NCI-H526 (cell line): ENCODE measurements around the gene DLGAP5.
A peak's percentile ranks its signal among the peaks of the same experiment; 100 is the strongest.

Source experiments
- DNase-seq, 2 experiments: peaks; one replicate each; lab custom pipeline; 2025; lab: John Stamatoyannopoulos, UW

The DLGAP5 gene

DNA sequence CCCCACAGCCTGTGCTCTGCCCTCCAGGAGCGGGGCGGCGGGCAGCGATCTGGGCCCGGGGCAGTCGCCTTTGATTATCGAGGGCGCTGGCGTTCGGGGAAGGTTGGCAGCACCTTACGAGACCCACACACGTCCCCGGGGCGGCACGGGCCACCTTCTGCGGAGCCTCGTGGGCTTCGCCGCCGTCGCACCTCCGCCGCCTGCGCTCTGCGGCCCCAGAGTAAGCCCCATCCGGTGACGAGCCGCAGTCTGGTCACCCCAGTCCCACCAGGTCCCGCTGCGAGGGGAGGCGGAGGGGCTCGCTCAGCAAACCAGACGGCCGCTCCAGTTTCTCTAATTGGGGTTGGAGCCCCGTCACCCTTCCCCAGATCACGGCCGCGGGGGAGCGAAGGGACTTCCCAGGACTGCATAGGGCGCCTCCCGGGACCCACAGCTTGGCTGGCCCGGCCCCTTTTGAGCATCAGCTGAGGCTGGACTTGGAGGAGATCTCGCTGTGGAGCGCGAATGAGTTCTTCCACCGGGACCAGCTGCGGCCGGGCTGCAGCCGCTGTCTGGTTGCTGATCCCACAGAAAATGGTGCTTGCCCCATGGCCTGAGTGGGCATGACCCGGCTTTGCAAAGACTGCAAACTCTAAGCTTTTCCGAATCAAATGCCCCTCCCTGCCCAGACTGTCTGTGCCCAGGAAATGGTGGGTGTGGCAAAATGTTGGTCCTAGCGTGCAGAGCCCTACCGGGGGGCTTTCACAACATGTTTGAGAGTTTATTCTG lies 61.8 kb downstream of the DLGAP5 start:
- peak; percentile 16 to 68 for DNase-seq

DNA sequence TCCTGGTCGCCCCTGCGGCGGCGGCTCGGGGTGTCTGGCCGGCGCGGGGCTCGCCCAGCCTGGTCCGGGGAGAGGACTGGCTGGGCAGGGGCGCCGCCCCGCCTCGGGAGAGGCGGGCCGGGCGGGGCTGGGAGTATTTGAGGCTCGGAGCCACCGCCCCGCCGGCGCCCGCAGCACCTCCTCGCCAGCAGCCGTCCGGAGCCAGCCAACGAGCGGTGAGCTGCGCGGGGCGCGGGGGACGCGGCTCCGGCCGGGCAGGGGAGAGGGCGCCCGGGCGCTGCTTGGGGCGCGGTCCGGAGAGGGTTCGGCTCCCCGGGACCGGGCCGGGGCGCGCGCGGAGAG lies 62.3 kb downstream of the DLGAP5 start, which contains the start of gene LGALS3:
LGALS3 (plus strand) TSS at position 167 of the 342 bp plus-strand sequence. CDS start 8,122 bp downstream, outside the sequence.
- DNase-seq: peak in 1 of 2 experiments; percentile 64

DNA sequence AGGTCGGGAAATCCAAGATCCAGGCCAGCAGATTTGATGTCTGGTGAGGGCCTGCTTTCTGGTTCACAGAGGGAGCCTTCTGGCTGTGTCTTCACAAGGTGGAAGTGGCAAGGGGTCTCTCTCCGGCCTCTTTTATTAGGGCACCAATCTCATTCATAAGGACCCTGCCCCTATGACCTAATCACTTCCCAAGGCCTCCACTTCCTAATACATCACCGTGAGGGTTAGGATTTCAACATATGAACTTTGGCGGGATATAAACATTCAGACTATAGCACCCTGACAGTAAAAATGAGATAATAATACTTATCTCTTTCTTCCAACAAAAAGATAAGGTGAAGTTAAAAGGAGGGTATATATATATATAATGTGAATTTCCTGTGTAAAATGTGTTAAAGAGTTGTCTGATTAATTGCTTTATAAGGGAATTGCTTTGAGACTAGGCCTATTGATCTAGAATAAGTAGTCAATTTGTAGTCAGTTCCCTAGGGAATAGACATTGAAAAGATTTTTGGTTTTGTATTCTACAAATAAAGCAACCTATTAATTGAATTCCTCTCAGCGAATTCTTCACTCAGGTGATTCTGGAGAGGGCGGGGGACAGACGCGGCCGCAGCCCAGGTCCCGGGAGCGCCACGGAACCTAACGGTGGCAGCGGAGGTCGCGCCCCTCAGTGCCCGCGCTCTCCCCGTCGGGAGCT lies 62.8 kb downstream of the DLGAP5 start:
- DNase-seq: no peak

DNA sequence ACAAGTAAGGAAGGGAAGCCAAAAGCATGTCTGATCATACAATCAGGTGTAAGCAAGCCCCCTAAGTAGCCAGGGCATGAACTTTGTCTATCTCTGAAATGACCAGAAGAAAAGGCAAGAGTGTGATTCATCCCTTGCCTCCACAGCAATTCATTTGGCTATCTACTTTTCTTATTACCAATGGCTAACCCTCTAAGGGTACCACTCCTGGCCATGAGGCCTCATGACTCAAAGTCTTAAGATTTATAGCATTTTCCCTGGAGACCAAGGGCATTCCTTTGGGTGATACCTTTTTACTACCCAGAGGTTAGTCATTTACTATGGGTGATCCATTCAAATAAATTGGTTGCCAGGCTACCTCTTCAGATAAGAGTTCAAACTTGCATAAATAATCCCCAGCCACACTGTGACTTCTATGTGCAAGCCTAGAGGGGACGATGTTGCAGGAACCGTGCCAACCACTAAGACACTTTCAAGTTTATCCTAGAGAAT lies 63.9 kb downstream of the DLGAP5 start:
- peak; percentile 66 to 86 for DNase-seq

DNA sequence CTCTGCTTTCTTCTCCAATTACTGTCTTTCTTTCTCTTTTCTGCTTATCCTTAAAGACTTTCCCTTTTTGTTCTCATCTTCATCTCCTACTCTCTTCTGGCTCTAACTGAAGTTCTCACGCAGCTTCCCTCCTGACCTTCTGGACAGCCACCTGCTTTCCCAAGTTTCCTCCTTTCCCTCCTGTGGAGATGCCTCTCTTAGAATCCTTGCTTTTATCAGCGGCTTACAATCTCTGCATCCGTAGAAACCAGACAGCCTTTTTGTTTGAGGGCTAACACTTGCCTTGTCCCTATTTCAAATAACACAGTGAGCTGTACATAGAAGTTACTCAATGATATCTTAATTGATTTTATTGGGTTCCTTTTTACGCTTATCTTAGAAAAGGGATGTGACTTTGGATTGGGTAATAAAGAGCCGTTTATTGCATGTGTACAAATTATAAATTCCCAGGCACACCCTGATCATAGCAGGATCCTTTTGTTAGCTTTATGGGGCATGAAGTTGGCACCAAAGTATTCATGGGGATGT lies 64.4 kb downstream of the DLGAP5 start:
- DNase-seq: no peak

DNA sequence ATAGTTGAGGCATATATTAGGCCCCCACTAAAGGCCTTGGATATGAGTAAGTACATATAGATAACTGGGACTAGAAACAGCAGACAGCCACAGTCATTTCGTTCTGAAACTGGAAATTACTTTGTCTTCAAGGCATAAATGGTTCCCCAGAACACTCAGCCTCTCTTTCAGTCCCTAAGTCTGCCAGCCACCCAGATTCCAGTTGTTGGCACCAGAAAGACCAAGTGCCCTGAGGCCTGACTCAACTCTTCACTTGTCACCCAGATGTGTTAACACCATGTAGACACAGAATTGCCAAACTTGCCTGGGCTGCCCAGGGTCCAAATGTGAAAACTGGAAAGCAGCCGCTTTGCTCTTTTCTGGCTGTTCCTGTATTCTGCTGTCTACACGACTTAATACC lies 65.4 kb downstream of the DLGAP5 start:
- DNase-seq: no peak

DNA sequence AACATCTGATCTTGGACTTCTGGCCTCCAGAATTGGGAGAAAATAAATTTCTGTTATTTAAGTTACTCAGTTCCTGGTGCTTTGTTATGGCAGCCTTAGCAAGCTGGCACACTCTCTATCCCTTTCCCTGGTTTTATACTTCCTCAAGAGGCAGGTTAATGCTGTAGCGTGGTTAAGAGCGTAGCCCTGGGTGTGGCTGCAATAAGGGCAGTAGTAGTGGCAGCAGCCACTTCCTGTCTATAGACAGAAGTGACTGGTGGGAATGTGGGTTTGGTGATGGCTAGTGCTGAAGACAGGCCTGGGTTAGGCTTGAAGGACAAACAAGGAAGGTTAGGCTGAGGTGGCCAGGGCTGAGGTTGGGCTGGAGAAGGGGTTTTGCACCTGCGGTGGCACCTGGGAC lies 66.0 kb downstream of the DLGAP5 start:
- DNase-seq: no peak

DNA sequence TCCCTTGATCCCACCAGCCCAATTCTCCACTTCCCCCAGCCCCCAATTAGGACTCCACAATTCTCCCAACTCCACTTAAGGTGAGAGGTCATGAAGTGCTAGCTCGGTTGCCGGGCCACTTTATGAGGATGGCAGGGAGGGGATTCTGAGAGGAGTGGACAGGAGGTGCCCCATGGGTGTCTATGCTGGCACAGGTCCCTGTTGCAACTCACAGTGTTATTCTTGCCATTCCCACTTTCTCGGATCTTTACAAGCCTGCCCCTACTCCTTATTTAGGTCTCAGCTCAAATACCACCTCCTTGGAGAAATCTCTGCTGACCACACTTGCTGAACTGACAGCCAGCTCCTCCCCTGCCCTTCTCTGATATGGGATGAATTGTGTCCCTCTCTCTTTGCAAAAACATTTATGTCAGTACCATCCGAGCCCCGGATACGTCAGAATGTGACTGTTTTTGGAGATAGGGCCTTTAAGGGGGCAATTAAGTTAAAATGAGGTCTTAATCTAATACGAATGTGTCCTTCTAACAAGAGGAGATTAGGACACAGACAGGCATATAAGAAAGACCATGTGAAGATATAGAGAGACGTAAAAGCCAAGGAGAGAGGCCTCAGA lies 66.5 kb downstream of the DLGAP5 start:
- DNase-seq: no peak

DNA sequence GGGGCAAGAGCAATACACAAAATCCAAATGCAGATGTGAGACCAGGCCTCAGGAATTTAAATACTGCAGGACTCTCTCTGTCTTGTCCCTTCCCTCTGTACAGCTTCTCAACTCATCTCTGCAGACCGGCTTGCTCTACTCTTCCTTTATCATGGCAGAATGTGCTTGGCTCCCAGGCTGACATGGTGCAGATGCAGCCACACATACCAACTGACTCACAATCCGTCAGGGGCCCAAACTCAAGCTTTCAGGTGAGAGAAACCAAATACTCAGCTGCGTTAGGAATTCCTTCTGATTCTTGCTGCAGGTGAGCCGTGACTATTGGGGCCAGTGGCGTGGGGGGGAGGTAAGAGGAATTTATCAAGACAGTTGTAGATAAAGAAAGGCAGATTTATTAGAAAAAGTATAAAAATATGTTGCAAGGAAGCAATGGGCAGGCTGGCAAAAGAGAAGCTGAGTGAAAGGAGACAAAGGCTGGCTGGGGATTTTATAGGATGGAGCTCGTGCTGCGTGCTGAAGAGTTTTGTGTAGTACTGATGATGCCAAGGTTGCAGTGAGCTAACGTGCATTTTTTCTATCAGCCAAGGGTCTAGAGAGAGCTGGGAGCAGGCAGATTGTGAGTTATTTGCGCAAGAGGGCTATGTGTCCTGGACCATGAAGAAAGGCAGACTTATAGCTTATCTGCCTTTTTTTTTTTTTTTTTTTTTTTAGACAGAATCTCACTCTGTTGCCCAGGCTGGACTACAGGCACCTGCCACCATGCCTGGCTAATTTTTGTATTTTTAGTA lies 67.3 kb downstream of the DLGAP5 start:
- no peak for DNase-seq

DNA sequence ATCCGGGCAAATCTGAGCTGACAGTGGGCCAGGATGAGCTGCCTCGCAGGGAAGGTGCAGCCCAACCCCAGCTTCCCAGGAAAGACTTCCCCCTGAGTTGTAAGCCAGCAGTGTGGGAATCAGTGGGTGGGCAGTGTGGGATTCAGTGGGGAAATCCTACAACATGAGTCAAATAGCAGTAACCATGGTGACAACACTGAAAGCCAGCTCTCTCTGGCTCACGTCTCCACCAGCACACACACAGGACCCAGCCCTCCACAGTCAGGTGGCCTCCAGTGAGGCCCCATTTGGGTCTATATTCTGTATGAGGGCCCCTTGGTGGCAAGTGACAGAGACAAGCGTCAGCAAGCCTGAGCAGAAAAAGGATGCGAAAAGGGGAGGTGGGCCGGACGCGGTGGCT lies 68.3 kb downstream of the DLGAP5 start:
- DNase-seq: no peak

DNA sequence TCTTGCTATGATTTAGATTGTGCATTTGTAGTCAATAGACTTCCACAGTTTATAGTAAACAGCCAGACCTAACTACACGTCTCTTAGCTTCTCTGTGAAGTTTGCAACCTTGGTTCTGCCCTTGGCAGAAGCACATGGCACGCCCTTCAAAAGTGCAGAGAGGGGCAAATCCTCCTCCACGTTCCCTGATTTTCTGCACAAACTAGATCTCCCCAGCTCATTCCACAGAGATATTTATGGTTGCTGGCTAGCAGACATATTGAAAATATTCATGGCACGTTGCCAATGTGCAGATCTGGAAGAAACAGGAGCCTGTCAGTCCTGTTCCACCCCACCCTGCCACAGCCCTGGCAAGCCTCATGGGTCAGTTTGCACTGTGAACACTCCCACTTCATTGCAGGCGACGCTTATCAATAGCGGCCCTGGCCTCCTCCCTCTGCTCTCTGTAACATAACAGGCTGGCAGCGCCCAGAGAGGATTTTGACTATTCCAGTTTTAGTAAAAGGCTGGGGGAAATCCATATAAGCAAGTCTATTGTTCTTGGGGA lies 68.9 kb downstream of the DLGAP5 start:
- DNase-seq: peak in 1 of 2 experiments; percentile 44

DNA sequence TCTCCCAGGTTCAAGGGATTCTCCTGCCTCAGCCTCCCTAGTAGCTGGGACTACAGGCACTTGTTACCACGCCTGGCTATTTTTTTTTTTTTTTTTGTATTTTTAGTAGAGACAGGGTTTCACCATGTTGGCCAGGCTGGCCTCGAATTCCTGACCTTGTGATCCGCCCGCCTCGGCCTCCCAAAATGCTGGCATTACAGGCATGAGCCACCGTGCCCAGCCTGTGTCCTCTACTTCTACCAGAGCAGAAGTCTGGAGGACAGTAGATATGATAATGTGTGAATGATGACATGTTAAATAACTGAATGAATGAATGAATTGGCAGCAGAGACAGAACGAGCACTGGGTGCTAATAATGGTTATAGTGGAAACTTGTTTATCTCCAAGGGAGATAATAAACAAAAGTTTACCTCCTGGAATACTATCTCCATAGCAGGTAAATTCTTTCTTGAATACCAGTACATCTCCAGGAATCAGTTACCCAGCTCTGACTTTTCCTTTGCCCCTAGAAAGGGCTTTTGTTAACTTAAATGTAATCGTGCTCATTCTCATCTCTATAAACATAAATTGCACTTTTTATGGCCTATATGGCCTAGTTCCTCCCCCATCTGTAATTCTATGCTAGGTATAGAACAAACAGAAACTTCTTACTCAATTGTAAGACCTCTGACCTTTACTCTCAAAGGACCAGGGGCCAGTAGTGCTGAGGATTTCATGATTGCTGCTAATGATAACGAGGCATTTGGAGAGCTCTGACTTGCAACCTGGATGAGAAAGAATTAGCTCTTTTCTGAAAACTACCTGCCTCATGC lies 69.6 kb downstream of the DLGAP5 start:
- no peak for DNase-seq

DNA sequence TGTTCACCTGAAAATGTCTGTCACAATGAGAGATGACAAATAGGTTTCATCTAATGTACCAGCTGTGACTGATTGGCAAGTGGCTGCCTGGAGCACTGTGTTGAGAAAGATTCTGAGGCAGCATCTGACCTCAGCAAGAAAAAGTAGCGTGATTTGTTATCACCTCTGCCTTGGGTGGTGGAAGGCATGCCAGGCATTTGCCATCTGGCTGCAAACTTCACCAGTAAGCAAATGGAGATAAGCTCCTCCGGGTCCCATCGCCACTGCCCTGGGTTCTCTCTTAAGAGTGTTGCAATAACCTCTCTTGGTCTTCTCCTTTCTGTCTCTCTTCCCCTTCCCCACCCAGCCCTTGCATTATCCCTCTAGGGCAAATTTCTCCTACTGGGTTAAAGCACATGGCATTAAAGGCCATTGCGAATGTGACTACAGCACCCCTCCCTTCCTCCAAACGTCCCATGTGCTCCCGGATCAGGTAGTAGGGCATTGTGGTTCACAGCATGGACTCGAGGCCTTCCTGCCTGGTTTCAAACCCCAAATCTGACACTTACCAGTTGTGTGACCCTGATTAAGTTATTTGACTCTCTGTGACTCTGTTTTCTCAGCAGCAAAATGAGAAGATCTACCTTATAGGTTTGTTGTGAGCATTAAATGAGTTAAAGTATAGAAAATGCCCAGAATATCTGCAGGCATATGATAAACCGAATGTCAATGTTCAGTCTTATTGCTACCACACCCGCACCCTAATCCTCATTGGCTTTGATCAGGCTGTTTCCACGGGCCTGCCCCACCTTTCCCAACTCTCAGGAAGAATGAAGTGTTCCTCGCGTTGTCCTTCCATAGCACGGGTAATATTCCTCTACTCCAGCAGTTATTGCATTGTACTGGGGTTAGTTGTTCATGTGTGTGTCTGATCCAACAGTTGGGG lies 70.6 kb downstream of the DLGAP5 start:
- no peak for DNase-seq

DNA sequence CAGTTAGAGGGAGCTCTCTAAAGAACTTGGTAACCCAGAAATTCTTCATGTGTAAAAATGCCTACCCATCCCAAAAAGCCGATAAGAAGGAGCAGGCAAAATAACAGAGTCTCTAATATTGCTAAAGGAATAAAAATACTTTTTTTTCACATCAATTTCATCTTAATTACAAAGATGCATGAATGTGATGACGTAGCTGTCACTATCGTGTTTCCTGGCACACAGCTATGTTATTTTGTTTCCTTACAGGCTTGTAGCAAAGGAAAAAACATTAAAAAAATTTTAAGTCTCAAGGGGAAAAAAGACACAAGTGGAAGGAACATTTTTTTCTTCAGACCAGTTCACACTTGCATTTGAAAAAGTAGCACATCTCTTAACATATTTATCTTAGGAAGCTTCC lies 72.6 kb downstream of the DLGAP5 start:
- DNase-seq: no peak

DNA sequence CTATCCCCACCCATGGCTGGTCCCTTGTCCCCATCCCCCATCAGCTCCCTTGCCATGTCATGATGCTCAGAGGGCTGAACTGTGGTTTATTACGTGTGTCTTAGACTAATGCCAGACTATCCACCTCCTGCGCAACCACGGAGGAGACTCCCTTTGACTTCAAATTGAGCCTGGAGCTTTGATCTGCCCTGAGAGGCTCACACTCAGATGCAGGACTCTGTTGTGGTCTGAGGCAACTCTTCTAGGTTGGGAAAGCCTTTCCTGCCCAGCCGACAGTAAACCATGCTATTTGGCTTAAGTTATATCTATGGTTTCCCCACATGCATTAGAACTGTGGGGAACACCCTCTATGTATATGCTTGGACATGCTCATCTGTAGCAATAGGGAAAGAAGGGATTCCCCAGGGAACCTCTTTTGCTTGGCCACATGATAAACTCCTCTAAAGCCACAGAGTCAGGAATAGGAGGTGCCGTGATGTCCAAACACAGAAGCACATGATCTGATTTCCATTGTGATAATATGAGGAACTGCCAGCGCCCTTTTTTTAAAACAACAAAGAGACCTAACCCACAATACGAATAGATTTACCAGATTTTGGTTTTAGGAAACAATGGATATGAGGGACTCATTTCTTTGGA lies 73.5 kb downstream of the DLGAP5 start:
- peak; percentile 93 to 94 for DNase-seq

DNA sequence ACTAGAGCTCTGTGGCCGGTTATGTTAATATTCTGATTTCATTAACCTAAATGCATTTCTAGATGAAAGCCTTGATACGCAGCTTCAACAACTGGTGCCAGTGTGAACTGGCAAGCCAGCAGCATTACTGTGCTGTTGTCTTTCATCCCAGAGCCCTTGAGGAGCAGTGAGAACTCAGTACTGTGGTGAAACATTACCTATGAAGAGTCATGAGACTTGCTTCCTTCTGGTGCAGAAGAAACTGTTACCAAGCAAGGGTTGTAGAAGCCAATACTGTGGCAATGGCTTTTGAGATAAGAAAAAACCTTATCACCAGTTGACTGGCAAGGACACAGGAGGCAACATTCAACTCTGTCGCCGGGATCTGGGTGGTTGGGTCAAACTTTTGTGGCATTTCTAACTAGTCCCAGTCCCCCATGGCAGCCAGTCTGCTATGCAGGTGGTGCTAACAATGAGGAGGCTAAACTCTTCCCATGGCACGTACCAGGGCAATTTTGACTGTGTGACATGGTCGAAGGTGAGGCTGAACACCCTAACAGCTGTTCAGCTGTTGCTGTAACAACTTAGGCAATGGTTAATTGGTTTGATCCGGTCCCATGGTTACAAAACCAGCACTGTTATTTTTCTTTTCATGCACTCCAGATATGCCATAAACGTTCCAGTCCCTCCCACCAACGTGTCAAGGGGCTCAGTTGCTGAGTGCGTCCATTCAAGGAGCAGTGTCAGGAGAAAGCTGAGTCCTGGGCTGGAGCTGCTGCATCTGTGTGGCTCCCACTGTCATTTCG lies 74.9 kb downstream of the DLGAP5 start:
- DNase-seq: no peak

DNA sequence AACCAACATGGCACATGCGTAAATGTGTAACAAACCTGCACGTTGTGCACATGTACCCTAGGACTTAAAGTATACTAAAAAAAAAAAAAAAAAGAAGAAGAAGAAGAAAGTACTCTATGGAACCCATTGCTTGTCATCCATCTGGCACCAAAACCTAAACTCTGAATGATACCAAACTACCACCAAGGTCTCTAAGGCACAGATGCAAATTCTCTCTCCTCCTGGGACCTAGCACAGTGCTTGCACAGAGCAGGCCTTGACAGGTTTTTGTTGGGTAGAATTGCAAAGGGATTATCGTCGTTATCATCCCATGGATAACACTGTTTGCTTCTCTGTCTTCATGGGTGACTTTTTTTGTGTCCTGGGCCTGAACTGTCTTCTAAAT lies 75.5 kb downstream of the DLGAP5 start:
- peak; percentile 37 to 51 for DNase-seq

DNA sequence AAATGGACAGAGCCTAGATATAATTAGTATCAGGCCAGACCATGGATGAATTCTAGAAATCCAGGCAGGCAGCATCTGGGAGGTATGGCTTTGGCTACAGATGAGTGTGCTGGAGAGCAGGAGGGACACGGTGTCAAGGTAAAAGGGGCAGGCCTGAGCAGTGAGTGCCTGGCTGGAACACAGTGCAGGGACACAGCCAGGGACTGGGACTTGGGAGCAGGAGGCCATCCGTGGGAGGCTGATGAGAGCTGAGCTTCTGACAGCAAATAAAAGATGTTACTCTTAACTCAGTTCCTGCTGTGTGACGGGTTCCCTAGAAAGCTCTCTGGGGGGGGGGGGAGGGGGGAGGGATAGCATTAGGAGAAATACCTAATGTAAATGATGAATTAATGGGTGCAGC lies 75.9 kb downstream of the DLGAP5 start:
- DNase-seq: no peak
